T1000 (cell line): ENCODE data around the gene BOD1L1.

Experiments
- DNase-seq: peaks from one replicate; lab custom pipeline; 2025; ENCODE audit warnings: mixed read lengths; lab: John Stamatoyannopoulos, UW

Gene BOD1L1

GRCh38 chr4:13558881-13559280 lies 68.6 kb downstream of the BOD1L1 start:
- DNase-seq: no peak

GRCh38 chr4:13555325-13555724 lies 72.2 kb downstream of the BOD1L1 start:
- DNase-seq: no peak

DNA sequence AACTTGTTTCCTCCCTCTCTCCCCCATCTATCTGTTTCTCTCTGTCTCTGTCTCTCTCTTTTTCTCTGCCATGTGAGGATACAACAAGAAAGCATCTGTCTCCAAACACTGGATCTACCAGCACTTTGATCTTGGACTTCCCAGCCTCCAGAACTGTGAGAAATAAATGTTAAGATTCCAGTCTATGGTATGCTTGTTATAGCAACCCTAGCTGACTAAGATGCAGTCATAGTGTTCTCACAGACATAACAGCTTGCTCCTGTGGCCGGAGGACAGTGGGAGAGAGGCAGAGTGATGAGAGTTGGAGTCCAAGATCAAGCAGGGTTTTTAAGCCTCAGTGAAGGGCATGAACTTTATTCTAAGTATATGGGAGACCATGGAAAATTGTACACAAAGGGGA lies 74.4 kb downstream of the BOD1L1 start:
- DNase-seq: no peak

DNA sequence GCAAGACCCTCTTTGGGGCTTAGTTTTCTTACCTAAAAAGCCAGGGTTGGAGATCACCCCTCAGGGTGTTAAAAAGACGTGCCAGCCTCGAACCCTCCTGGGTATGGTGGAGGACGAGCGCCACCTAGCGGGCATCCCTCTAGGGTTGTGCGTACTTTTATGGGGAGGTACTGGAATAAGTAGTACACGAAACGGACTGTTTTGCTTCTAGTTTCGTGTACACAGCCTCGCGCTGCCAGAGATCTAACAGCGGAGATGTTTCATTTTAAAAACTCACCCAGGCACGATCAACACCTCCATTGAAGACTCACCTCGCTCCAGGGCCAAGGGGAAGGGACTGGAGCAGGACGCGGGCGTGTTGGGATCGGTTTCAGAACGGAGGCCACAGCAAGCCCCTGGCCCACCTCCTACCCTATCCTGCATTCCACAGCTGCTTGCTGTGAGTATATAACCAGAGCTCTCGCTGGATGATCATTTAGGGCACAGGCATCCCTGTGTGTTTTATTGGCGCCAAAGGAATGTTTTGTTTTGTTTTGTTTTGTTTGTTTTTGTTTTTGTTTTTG lies 78.5 kb downstream of the BOD1L1 start:
- DNase-seq: peak; percentile 92

- DNase-seq: no peak
These were observed 79.2 kb downstream of the BOD1L1 start for GRCh38 chr4:13548059-13548983.

GRCh38 chr4:13547485-13548041 lies 80.0 kb downstream of the BOD1L1 start:
- no peak for DNase-seq

DNA sequence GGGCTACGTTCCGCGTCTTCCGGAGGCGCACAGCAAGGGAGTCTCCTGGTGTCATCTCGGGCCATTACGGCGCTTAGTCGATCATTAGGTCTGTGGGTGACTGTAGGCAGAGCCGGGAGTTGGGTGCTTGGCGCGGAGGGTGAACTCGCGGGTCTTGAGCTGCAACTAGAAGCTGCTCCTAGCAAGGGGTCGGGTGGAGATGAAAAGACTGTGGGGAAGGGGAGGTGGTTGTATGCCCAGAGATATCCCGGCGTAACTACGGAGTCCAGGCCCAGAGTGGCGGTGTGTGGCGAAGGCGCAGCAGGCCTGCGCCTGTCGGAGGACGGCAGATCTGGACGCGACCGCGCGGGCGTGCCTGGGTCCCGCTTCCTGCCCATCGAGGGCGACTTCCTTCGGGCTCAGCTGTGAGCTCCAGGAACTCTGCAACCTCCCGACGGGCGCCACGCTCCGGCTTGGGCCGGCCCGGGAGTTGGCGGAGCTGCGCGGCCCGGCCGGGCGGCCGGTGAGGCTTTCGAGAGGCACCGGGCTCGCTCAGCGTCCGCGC lies 80.5 kb downstream of the BOD1L1 start:
- no peak for DNase-seq

DNA sequence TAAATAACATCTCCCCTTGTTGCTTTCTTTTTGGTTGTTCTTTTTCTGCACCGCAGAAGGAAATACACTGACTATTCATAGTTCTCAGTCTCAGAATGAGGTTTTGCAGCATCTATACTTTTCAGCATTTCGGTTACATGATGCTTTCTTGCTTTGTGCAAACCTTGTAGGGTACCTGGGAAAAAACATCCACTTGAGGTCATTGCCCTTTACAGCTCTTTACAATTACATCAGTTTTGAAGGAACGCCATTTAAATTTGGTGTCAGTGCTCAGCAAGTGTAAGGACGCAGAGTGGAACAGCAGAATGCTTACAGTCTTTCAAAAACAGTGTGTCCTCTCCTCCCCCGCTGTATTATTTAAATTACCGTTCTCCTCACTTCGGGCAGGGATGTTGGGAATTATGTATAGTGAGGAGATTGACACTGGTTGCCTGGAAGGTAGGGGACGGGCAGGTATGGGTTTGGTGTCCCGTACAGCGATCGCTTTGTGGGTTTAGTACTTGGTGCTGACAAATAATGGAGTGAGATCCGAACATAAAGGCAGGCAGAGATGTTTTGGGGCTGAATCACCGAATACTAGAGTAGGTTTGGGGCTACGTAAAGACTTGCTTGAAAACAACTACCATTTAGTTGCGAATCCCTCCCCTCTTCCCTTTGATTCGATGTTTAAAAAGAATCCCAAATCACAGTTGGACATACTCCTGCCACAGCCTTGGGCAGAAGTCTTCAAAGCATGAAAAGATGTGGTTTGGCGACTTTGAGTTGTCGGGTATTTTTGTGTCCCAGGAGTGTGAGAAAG lies 81.2 kb downstream of the BOD1L1 start:
- DNase-seq: no peak

DNA sequence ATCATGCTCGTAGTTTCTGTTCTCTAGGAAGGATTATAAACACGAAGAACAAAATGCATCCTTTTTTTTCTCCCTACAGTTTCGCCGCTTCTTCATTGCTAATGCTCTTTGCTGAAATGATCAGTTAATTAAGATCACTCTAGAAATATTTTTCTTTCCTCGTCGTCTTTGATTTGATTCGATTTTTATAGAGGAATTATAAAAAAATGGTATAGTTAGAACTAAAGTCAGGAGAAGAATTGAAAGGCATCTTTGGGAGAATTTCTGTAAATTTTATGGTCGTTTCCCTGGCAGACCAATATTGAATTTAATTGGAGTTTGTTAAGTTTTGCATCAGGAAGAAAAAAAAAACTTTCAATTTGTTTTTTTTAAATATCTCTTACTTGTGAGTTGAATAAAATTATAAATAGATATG lies 82.1 kb downstream of the BOD1L1 start:
- DNase-seq: no peak

DNA sequence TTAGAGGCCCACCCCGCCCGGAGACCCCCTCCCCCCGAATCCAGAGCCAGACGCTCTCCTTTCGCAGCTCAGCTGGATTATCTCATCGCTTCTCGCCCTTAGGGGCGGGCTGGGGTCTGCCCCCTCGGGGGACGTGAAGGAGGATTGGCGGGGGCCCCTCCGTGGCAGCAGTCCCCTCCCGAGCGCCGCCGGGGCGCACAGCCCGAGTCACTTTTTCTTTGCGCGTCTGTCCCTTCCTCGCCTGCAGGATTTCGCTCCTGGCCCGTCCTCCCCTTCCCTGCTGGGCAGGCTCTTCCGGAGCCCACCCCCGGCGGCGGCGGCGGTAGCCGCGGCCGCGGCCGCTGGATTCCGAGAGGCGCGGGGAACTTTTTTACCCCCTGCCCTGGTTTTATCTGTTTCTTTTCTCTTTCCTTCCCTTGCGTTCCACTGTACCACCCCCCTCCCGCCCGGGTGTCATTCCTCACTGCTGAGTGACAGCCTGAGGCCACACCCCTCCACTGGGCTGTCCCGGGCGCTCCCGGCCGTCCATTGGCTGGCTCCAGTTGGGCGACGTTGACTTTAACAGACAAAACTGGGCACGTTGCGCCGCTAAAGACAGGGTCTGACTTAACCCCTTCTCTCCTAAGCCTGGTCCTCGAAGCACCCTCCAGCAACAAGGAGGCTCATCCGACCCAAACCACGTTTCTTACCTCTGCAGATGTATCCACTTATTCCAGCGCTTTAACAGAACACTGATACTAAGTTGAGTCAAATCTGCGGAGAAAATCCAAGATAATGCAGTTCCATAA lies 82.7 kb downstream of the BOD1L1 start:
- peak; percentile 91 for DNase-seq

DNA sequence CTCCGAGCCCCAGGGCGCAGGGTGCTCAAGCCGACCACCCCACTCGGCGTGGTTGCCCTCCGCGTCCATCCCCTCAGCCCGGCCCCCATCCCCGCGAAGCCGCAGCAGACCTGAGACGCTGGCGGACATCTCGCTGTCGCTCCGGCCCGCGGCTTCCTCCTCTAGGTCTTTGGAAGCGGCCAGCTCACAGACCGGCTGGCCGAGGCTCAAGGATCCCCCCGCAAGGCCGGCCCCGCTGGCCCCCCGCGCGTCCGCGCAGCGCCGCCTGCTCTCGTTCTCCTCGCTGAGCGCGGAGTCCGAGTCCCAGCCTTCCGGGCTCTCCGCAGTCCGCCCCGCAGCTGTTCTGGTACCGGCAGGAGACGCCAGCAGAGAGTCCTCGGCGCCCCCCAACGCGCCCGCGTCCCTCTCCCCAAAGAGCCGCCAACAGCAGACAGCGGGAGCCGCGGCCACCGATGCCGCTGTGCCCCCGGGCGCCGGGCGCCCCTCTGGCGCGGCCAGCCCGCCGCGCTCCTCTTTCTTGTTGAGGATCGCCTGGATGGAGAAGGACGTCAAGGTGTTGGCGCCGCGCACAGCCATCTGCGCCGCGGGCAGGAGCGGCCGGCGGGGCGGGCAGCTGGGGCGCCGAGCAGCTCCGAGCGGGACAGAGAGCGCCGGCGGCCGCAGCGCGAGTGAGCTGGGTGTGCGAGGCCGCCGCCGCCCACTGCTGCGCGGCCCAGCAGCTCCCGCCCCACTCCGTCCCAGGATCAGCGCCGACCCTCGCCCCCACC lies 83.5 kb downstream of the BOD1L1 start, which contains the start of gene NKX3-2:
TSS of gene NKX3-2 (minus strand) at position 670 of the 767 bp plus-strand sequence. CDS start at position 576, 94 bp downstream.
- peak; percentile 75 for DNase-seq

DNA sequence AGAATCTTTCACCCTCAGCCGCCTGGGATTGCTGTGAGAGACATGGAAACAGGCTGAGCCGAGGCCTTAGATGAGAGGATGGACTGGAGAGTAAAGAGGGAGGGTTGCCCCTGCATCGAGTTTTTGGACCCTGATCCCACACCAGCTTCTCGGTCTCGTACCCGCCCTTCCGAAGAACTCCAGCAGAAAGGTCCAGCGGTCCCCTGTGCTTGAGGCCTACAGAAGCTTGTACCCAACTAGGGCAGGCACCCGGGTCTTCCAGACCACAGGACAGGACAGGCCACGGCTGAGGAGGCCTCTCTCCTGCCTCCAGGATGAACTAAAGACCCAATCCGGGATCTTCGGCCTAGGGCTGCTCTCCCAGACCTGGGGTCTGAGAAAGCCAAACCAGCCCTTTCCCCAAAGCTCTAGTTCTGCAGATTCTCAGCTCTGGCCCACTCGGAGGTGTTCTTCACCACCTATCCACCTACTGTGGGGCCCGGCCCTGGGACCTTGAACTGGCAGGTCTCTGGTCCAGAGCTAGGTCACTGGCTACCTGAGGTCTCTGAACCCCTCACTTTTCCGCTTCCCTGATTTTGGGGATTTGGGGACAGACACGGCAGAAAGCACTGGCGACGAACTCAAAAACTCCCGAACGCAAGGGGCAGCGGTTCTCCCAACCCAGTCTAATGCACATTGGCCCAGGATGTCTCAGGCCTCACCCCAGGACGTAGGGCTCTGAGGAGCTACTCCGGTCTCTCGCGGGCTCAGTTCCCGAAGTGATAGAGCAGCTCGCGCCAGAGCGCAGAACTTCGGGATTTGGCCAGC lies 84.3 kb downstream of the BOD1L1 start:
- DNase-seq: no peak

GRCh38 chr4:13542577-13543031 lies 84.9 kb downstream of the BOD1L1 start:
- no peak for DNase-seq

DNA sequence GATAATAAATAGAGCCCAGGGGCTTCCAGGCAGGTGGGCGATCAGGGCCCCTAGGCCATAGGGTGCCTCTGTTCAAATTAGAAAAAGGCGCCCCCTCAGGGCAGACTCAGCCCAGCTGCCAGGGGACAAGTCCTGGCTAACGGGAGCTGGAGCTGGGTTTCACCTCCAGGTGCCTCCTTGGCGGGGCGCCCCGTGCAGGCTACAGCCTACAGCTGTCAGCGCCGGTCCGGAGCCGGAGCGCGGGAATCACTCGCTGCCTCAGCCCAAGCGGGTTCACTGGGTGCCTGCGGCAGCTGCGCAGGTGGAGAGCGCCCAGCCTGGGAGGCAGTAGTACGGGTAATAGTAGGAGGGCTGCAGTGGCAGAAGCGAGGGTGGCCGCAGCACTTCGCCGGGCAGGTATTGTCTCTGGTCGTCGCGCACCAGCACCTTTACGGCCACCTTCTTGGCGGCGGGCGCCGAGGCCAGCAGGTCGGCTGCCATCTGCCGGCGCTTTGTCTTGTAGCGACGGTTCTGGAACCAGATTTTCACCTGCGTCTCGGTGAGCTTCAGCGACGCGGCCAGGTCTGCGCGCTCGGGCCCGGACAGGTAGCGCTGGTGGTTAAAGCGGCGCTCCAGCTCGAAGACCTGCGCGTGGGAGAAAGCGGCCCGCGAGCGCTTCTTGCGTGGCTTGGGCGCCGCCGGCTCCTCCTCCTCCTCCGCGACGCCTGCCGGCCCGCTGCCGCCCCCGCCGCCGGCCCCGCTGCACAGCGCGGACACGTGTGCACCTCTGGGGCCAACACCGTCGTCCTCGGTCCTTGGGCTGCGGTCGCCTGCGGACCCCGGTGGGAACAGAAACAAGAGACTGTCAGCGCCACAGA lies 85.6 kb downstream of the BOD1L1 start:
- no peak for DNase-seq

DNA sequence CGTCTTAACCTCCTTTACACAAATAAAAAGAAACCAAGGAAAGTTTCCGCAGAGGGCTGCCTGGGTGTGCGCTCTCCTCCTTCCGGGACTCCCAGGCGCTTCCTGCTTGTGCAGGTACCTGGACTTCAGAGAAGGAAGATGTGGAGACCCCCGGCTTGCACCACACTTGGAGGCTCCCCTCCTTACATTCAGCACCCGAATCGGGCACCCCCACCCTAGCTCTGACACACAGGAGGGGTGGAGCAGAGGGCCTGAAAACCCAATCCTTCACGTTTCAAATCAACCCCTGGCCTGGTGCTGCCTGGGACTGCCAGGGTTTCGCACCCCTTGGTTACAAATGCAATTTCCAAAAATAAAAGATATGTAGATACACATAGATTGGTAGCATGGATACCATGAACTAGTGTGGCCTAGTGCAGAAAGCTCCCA lies 86.3 kb downstream of the BOD1L1 start:
- no peak for DNase-seq

DNA sequence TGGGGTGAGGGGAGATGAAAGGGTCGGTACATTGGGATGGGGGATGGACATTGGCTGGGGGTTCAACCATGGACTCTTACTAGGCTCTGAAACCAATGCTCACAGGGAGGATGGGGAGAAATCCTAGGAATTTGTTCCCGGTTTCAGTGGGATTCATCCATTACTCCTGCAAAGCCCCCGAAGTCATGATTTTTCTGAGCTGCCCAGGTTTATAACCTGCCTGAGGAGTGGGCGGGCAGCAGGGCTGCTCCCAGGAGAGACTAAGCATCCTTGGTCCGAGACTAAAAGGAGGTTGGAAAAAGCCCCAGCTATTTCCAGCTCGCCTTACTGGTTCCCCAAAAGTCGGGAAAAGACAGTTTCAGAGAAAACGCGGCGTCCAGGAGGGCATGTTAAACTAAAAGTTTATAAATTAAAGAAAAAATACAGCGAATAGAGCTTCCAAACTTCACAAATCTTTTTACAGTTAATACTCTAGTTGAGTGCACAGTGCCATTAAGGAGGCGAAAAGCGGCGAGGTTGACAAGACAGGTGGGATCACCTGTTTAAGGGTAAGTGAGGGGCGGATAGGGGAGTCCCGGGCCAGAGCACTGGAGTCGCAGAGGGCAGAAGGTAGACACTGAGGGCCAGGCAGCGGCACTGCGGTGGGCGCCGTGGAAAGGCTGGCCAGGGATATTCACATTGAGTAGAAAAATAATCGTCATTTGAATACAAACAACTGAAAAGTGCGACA lies 86.9 kb downstream of the BOD1L1 start:
- no peak for DNase-seq

DNA sequence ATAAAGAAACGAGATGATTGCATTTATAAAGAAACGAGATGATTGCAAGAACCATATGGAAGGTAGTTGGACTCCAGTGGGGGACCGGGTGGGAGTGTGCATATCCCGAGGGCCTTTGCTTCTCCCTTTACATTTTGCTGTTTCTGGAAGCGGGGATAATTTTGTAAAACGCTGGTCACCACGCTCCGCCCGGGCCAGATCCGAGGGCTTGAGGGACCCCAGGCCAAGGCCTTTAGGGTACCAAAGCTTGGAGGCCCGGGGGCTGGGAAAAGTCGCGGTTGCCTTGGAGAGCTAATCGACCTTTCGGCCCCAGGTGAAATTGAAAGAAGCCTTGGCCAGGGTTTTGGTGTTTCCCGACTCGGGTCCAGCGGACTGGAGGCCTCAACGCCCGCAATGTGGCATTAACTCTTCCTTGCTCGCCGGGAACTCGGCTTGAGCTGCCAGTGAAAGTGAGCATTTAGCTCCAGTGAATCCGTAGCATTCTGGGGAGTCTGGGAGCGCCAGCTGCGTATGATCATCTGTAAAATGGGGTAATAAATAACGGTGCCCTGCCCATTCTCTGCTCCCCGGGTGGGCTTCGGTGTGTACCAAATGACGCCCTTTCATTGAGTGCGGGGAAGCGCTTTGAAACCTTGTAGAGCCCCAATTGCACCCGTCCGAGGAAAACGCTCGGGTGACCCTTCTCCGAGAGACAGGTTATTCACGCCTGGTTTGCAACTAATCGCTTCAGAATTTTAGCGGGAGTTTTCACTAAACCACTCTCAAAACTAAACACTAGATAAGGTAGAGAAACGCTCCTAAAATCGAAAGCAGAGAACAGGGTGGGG lies 87.7 kb downstream of the BOD1L1 start:
- no peak for DNase-seq
